WTC11 (cell line): ENCODE measurements around the gene GAB1. TPM values are rescaled to one million over a fixed set of nuclear protein-coding genes. Genes with fewer than 3 reads are reported as not detected.

Experiments used
- ATAC-seq: fragments of 200-7000 bp; cut with Tn5 transposase; 2 replicates; pipeline ENCODE4 v1.10.0; 2021; ENCODE audit warnings: mild to moderate bottlenecking, moderate library complexity
- CTCF ChIA-PET: fragments of 300-600 bp; sonication (Branson Sonifier 250); formaldehyde crosslinking; loops from one replicate; lab custom pipeline; 2021; ENCODE audit warnings: antibody characterized with exemption; lab: Charles Lee
- POLR2A ChIA-PET: fragments of 350-600 bp; sonication (Branson Sonifier 250); formaldehyde crosslinking; loops from one replicate; lab custom pipeline; 2021; ENCODE audit warnings: antibody characterized with exemption; lab: Charles Lee
- DNase-seq: peaks from one replicate; pipeline ENCODE4 v3.0.0; 2021; ENCODE audit warnings: low spot score
- H3K27ac Mint-ChIP-seq: 2 replicates; pipeline ENCODE4 v1.8.0; 2021; ENCODE audit warnings: mixed read lengths
- H3K27me3 Mint-ChIP-seq: 2 replicates; pipeline ENCODE4 v1.8.0; 2021; ENCODE audit warnings: low read depth, mild to moderate bottlenecking, moderate library complexity, mixed read lengths
- H3K36me3 Mint-ChIP-seq: 2 replicates; pipeline ENCODE4 v1.8.0; 2021; ENCODE audit warnings: mixed read lengths
- H3K4me1 Mint-ChIP-seq: 2 replicates; pipeline ENCODE4 v1.8.0; 2022; ENCODE audit warnings: mixed read lengths
- H3K4me3 Mint-ChIP-seq: 2 replicates; pipeline ENCODE4 v1.8.0; 2021; ENCODE audit warnings: mild to moderate bottlenecking, moderate library complexity, mixed read lengths
- H3K9me3 Mint-ChIP-seq: 2 replicates; pipeline ENCODE4 v1.8.0; 2021; ENCODE audit warnings: mixed read lengths
- ATF1 ChIP-seq: sonication (generic); formaldehyde crosslinking; IDR thresholded peaks from 2 replicates; pipeline ENCODE4 v1.8.1; 2023; ENCODE audit warnings: mild to moderate bottlenecking, moderate library complexity, missing genetic modification reagents
- CREB1 ChIP-seq: sonication (generic); formaldehyde crosslinking; IDR thresholded peaks from 2 replicates; pipeline ENCODE4 v1.8.0; 2023; ENCODE audit warnings: mild to moderate bottlenecking, missing genetic modification reagents
- CREM ChIP-seq: sonication (generic); formaldehyde crosslinking; IDR thresholded peaks from 2 replicates; pipeline ENCODE4 v1.8.1; 2022; ENCODE audit warnings: mild to moderate bottlenecking, missing genetic modification reagents, moderate library complexity
- ESRRA ChIP-seq: sonication (generic); formaldehyde crosslinking; IDR thresholded peaks from 2 replicates; pipeline ENCODE4 v1.8.1; 2022; ENCODE audit warnings: mild to moderate bottlenecking, missing genetic modification reagents, borderline replicate concordance
- FOXP1 ChIP-seq: sonication (generic); formaldehyde crosslinking; IDR thresholded peaks from 2 replicates; pipeline ENCODE4 v1.8.0; 2022; ENCODE audit warnings: missing genetic modification reagents, mild to moderate bottlenecking, moderate library complexity, borderline replicate concordance
- GABPB1 ChIP-seq: sonication (generic); formaldehyde crosslinking; IDR thresholded peaks from 2 replicates; pipeline ENCODE4 v1.8.1; 2023; ENCODE audit warnings: mild to moderate bottlenecking, missing genetic modification reagents
- KAT7 ChIP-seq: sonication (generic); formaldehyde crosslinking; IDR thresholded peaks from 2 replicates; pipeline ENCODE4 v1.8.1; 2023; ENCODE audit warnings: missing genetic modification reagents, mild to moderate bottlenecking, borderline replicate concordance
- MYBL2 ChIP-seq: sonication (generic); formaldehyde crosslinking; IDR thresholded peaks from 2 replicates; pipeline ENCODE4 v1.8.1; 2023; ENCODE audit warnings: mild to moderate bottlenecking, moderate library complexity, missing genetic modification reagents
- NR2C2 ChIP-seq: sonication (generic); formaldehyde crosslinking; IDR thresholded peaks from 2 replicates; pipeline ENCODE4 v1.8.0; 2022; ENCODE audit warnings: mild to moderate bottlenecking, missing genetic modification reagents
- SP1 ChIP-seq: sonication (generic); formaldehyde crosslinking; conservative IDR thresholded peaks from 2 replicates; pipeline ENCODE4 v1.8.1; 2022; ENCODE audit warnings: missing genetic modification reagents
- TEAD4 ChIP-seq: sonication (generic); formaldehyde crosslinking; IDR thresholded peaks from 2 replicates; pipeline ENCODE4 v1.8.0; 2022; ENCODE audit warnings: mild to moderate bottlenecking, missing genetic modification reagents
- ZBTB21 ChIP-seq: sonication (generic); formaldehyde crosslinking; IDR thresholded peaks from 2 replicates; pipeline ENCODE4 v1.8.1; 2023; ENCODE audit warnings: mild to moderate bottlenecking, missing genetic modification reagents, borderline replicate concordance
- ZNF263 ChIP-seq: sonication (generic); formaldehyde crosslinking; IDR thresholded peaks from 2 replicates; pipeline ENCODE4 v1.8.1; 2022; ENCODE audit warnings: low read depth, mild to moderate bottlenecking, moderate library complexity, missing genetic modification reagents
- ZNF416 ChIP-seq: fragments of 250-450 bp; sonication (Bioruptor Pico); IDR thresholded peaks from 2 replicates; pipeline ENCODE4 v1.9.0; 2021; ENCODE audit warnings: mild to moderate bottlenecking, inconsistent platforms
- ZNF423 ChIP-seq: fragments of 250-450 bp; sonication (Bioruptor Pico); IDR thresholded peaks from 2 replicates; pipeline ENCODE4 v2.1.2; 2022; ENCODE audit warnings: mild to moderate bottlenecking, moderate library complexity
- total RNA-seq: library from RNA; stranded (reverse); gene quantifications from 3 replicates; pipeline ENCODE4 v1.2.3, GENCODE V29; 2021
- TF ChIP-seq, protein P1 (sequence below): sonication (generic); formaldehyde crosslinking; IDR thresholded peaks from 2 replicates; pipeline ENCODE4 v1.8.1; 2023; ENCODE audit warnings: mild to moderate bottlenecking, missing genetic modification reagents, borderline replicate concordance
- TF ChIP-seq, protein P2 (sequence below): sonication (generic); formaldehyde crosslinking; IDR thresholded peaks from 2 replicates; pipeline ENCODE4 v1.8.0; 2022; ENCODE audit warnings: mild to moderate bottlenecking, missing genetic modification reagents
- TF ChIP-seq, protein P3 (sequence below): fragments of 250-450 bp; sonication (Bioruptor Pico); IDR thresholded peaks from 2 replicates; pipeline ENCODE4 v1.9.0; 2021; ENCODE audit warnings: moderate library complexity, mild to moderate bottlenecking, inconsistent platforms, borderline replicate concordance
- TF ChIP-seq, protein P4 (sequence below): fragments of 250-450 bp; sonication (Bioruptor Pico); IDR thresholded peaks from 2 replicates; pipeline ENCODE4 v1.9.0; 2021; ENCODE audit warnings: mild to moderate bottlenecking
- TF ChIP-seq, protein P5 (sequence below): sonication (generic); formaldehyde crosslinking; conservative IDR thresholded peaks from 2 replicates; pipeline ENCODE4 v1.8.1; 2023; ENCODE audit warnings: mild to moderate bottlenecking, low read depth, missing genetic modification reagents, moderate library complexity
- TF ChIP-seq, protein P6 (sequence below): sonication (generic); formaldehyde crosslinking; IDR thresholded peaks from 2 replicates; pipeline ENCODE4 v1.8.1; 2022; ENCODE audit warnings: mild to moderate bottlenecking, missing genetic modification reagents, moderate library complexity, borderline replicate concordance
- TF ChIP-seq, protein P7 (sequence below): sonication (generic); formaldehyde crosslinking; IDR thresholded peaks from 2 replicates; pipeline ENCODE4 v1.8.1; 2023; ENCODE audit warnings: mild to moderate bottlenecking, missing genetic modification reagents, moderate library complexity
- TF ChIP-seq, protein P8 (sequence below): sonication (generic); formaldehyde crosslinking; IDR thresholded peaks from 2 replicates; pipeline ENCODE4 v1.8.0; 2022; ENCODE audit warnings: mild to moderate bottlenecking, missing genetic modification reagents
- TF ChIP-seq, protein P9 (sequence below): fragments of 250-450 bp; sonication (Bioruptor Pico); IDR thresholded peaks from 2 replicates; pipeline ENCODE4 v1.8.0; 2021; ENCODE audit warnings: mild to moderate bottlenecking

Gene GAB1
- total RNA-seq, 1 experiment from 2014 or later: 17.4 TPM

DNA sequence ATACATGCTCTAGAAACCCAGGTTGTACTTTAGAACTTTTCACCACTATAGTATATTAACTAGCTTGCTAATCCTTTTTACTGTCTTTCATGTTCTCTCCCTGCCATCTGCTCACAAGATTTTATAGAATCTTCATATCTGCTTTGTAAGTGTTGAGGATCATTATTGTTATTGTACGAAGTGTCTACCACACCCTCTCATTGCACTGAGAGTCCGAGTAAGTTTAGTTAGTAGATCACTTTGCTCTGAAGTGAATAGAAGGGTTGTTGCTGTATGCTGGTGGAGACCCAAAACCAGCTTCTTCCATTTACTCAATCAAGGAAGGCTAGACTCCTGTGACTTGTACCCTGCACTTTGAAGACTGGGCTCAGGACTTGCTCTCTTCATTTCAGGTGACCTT lies 17.1 kb downstream of the GAB1 start:
- Mint-ChIP-seq H3K4me3 (no peak overlapping the region), H3K9me3 (no peaks in the 10 kb centered on the region), H3K4me1 (peaks cover 69% of the 10 kb centered on the region)
- ChIA-PET CTCF (no interaction called here), POLR2A (no interaction called here)
- no peak for ATAC-seq
- no peak for DNase-seq
- TF ChIP-seq MYBL2 (CRISPR knock-in tag) (no peak), GABPB1 (no peak), CREM (CRISPR knock-in tag) (no peak), ATF1 (CRISPR knock-in tag) (no peak), ZNF416 (CRISPR knock-in tag) (no peak), ZNF423 (no peak), SP1 (CRISPR knock-in tag) (no peak), TEAD4 (CRISPR knock-in tag) (no peak), ESRRA (CRISPR knock-in tag) (no peak)
- TF ChIP-seq, protein P1, sequence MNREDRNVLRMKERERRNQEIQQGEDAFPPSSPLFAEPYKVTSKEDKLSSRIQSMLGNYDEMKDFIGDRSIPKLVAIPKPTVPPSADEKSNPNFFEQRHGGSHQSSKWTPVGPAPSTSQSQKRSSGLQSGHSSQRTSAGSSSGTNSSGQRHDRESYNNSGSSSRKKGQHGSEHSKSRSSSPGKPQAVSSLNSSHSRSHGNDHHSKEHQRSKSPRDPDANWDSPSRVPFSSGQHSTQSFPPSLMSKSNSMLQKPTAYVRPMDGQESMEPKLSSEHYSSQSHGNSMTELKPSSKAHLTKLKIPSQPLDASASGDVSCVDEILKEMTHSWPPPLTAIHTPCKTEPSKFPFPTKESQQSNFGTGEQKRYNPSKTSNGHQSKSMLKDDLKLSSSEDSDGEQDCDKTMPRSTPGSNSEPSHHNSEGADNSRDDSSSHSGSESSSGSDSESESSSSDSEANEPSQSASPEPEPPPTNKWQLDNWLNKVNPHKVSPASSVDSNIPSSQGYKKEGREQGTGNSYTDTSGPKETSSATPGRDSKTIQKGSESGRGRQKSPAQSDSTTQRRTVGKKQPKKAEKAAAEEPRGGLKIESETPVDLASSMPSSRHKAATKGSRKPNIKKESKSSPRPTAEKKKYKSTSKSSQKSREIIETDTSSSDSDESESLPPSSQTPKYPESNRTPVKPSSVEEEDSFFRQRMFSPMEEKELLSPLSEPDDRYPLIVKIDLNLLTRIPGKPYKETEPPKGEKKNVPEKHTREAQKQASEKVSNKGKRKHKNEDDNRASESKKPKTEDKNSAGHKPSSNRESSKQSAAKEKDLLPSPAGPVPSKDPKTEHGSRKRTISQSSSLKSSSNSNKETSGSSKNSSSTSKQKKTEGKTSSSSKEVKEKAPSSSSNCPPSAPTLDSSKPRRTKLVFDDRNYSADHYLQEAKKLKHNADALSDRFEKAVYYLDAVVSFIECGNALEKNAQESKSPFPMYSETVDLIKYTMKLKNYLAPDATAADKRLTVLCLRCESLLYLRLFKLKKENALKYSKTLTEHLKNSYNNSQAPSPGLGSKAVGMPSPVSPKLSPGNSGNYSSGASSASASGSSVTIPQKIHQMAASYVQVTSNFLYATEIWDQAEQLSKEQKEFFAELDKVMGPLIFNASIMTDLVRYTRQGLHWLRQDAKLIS: no peak
- TF ChIP-seq, protein P2, sequence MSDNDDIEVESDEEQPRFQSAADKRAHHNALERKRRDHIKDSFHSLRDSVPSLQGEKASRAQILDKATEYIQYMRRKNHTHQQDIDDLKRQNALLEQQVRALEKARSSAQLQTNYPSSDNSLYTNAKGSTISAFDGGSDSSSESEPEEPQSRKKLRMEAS (CRISPR knock-in tag): no peak
- TF ChIP-seq, protein P3, sequence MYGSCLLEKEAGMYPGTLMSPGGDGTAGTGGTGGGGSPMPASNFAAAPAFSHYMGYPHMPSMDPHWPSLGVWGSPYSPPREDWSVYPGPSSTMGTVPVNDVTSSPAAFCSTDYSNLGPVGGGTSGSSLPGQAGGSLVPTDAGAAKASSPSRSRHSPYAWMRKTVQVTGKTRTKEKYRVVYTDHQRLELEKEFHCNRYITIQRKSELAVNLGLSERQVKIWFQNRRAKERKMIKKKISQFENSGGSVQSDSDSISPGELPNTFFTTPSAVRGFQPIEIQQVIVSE: no peak
- TF ChIP-seq, protein P4, sequence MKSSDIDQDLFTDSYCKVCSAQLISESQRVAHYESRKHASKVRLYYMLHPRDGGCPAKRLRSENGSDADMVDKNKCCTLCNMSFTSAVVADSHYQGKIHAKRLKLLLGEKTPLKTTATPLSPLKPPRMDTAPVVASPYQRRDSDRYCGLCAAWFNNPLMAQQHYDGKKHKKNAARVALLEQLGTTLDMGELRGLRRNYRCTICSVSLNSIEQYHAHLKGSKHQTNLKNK (CRISPR knock-in tag): no peak
- TF ChIP-seq, protein P5, sequence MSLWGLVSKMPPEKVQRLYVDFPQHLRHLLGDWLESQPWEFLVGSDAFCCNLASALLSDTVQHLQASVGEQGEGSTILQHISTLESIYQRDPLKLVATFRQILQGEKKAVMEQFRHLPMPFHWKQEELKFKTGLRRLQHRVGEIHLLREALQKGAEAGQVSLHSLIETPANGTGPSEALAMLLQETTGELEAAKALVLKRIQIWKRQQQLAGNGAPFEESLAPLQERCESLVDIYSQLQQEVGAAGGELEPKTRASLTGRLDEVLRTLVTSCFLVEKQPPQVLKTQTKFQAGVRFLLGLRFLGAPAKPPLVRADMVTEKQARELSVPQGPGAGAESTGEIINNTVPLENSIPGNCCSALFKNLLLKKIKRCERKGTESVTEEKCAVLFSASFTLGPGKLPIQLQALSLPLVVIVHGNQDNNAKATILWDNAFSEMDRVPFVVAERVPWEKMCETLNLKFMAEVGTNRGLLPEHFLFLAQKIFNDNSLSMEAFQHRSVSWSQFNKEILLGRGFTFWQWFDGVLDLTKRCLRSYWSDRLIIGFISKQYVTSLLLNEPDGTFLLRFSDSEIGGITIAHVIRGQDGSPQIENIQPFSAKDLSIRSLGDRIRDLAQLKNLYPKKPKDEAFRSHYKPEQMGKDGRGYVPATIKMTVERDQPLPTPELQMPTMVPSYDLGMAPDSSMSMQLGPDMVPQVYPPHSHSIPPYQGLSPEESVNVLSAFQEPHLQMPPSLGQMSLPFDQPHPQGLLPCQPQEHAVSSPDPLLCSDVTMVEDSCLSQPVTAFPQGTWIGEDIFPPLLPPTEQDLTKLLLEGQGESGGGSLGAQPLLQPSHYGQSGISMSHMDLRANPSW (CRISPR knock-in tag): no peak
- TF ChIP-seq, protein P6, sequence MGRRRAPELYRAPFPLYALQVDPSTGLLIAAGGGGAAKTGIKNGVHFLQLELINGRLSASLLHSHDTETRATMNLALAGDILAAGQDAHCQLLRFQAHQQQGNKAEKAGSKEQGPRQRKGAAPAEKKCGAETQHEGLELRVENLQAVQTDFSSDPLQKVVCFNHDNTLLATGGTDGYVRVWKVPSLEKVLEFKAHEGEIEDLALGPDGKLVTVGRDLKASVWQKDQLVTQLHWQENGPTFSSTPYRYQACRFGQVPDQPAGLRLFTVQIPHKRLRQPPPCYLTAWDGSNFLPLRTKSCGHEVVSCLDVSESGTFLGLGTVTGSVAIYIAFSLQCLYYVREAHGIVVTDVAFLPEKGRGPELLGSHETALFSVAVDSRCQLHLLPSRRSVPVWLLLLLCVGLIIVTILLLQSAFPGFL (CRISPR knock-in tag): no peak
- TF ChIP-seq, all 79 proteins: peak for 0
- H3K27me3 Mint-ChIP-seq: no peaks in the 10 kb centered on the region
- no peak overlapping the region for H3K27ac Mint-ChIP-seq
- H3K36me3 Mint-ChIP-seq: no peaks in the 10 kb centered on the region

DNA sequence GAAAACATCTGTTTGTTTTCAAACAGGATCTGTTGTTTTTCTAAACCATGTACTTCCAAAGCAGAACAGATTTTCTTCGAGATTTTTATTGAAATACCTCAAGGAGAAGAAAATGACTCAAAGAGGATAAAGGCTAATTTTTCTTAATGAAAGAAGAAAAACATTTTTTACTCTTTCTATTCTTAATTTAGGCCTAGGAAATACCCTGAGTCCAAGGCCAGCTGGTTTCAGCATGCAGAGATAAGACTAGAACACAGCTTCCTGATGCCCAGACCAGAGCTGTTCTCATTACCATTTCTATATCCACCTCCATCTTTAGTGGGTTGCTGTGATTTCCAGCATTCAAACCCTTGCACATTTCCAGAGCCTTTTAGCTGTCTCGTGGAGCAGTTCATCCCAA lies 18.3 kb downstream of the GAB1 start:
- CTCF ChIA-PET: interaction anchor here (0.5 to 1.1 kb wide), 2 partner anchors 18 kb away, joined by 3 to 4 read pairs; partner anchors contain the start of gene GAB1
- Mint-ChIP-seq H3K27me3 (no peaks in the 10 kb centered on the region), H3K4me3 (peak overlapping the region; percentile 31; the same call in 1 of the 2 replicates), H3K4me1 (peaks cover 81% of the 10 kb centered on the region), H3K36me3 (no peaks in the 10 kb centered on the region), H3K9me3 (no peaks in the 10 kb centered on the region), H3K27ac (peak overlapping the region; percentile 90)
- POLR2A ChIA-PET: interaction anchor here (2.6 kb wide), 1 partner anchor 18 kb away, joined by 8 read pairs; the partner anchor contains the start of gene GAB1
- DNase-seq: no peak
- ATAC-seq: no peak
- TF ChIP-seq ZNF263 (CRISPR knock-in tag) (no peak), NR2C2 (CRISPR knock-in tag) (no peak), CREB1 (CRISPR knock-in tag) (no peak), FOXP1 (CRISPR knock-in tag) (no peak), ZBTB21 (CRISPR knock-in tag) (no peak), KAT7 (CRISPR knock-in tag) (no peak)
- TF ChIP-seq, protein P7, sequence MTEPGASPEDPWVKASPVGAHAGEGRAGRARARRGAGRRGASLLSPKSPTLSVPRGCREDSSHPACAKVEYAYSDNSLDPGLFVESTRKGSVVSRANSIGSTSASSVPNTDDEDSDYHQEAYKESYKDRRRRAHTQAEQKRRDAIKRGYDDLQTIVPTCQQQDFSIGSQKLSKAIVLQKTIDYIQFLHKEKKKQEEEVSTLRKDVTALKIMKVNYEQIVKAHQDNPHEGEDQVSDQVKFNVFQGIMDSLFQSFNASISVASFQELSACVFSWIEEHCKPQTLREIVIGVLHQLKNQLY (CRISPR knock-in tag): no peak
- TF ChIP-seq, protein P8, sequence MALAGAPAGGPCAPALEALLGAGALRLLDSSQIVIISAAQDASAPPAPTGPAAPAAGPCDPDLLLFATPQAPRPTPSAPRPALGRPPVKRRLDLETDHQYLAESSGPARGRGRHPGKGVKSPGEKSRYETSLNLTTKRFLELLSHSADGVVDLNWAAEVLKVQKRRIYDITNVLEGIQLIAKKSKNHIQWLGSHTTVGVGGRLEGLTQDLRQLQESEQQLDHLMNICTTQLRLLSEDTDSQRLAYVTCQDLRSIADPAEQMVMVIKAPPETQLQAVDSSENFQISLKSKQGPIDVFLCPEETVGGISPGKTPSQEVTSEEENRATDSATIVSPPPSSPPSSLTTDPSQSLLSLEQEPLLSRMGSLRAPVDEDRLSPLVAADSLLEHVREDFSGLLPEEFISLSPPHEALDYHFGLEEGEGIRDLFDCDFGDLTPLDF (CRISPR knock-in tag): no peak
- TF ChIP-seq, protein P9, sequence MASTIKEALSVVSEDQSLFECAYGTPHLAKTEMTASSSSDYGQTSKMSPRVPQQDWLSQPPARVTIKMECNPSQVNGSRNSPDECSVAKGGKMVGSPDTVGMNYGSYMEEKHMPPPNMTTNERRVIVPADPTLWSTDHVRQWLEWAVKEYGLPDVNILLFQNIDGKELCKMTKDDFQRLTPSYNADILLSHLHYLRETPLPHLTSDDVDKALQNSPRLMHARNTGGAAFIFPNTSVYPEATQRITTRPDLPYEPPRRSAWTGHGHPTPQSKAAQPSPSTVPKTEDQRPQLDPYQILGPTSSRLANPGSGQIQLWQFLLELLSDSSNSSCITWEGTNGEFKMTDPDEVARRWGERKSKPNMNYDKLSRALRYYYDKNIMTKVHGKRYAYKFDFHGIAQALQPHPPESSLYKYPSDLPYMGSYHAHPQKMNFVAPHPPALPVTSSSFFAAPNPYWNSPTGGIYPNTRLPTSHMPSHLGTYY (CRISPR knock-in tag): no peak
